Choroid plexus epithelial cell (primary cell): ENCODE data around the gene NT5C2.

Experiments used
- DNase-seq: peaks from one replicate; pipeline ENCODE4 v3.0.0-alpha.2; 2010; ENCODE audit warnings: low read depth
- H3K4me3 ChIP-seq: 2 replicates; pipeline ENCODE4 v1.5.1; 2011; ENCODE audit warnings: low read depth, mild to moderate bottlenecking, control low read depth, low read length, moderate library complexity
- TF ChIP-seq, protein P1 (sequence below): conservative IDR thresholded peaks from 2 replicates; pipeline ENCODE4 v1.5.1; 2011; ENCODE audit warnings: low read depth, mild to moderate bottlenecking, control low read depth, inconsistent platforms, low read length, moderate library complexity

NT5C2 gene

GRCh38 chr10:103044942-103045489 lies 148.1 kb downstream of the NT5C2 start:
- H3K4me3 ChIP-seq, result no peak overlapping the region
- DNase-seq, result peak; percentile 60
- TF ChIP-seq, protein P1, sequence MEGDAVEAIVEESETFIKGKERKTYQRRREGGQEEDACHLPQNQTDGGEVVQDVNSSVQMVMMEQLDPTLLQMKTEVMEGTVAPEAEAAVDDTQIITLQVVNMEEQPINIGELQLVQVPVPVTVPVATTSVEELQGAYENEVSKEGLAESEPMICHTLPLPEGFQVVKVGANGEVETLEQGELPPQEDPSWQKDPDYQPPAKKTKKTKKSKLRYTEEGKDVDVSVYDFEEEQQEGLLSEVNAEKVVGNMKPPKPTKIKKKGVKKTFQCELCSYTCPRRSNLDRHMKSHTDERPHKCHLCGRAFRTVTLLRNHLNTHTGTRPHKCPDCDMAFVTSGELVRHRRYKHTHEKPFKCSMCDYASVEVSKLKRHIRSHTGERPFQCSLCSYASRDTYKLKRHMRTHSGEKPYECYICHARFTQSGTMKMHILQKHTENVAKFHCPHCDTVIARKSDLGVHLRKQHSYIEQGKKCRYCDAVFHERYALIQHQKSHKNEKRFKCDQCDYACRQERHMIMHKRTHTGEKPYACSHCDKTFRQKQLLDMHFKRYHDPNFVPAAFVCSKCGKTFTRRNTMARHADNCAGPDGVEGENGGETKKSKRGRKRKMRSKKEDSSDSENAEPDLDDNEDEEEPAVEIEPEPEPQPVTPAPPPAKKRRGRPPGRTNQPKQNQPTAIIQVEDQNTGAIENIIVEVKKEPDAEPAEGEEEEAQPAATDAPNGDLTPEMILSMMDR, result no peak

DNA sequence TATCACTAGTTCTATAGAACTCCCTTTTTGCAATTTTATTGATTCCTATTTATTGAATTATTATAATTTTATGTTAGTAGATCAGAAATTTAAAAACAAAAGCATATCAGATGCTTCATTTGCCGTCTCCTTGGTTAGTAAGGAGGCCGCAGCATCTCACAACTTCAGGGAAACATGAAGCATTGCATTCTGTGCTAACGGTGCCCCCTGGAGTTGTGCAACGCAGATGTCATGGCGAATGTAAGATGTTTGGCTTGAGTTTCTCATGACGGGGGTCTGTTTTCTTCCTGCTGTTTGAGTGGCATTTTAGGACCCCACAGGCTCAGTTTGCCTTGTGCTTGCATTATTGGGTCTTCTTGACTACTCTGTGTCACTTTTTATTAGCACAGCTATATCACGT lies 150.2 kb downstream of the NT5C2 start:
- H3K4me3 ChIP-seq, result no peak overlapping the region
- no peak for DNase-seq
- TF ChIP-seq, protein P1, result no peak

DNA sequence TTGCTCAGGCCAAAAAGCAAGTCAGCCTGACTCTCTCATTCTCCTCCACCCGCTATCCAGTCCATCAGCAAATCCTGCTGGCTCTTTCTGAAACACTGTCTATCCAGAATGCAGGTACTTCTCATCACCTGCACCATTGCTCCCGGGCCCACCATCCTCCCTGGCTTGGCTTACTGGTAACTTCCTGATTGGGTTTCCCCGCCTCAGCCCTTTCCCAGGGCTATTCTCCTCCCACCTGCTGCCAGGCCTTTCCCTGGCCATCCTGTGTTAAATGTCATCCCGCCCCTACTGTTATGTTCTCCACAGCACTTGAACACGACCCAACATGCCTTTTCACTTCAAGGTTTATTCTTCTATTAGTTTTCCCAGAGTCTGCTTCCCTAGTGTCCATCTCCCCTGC lies 150.9 kb downstream of the NT5C2 start:
- no peak for DNase-seq
- TF ChIP-seq, protein P1, result no peak
- no peak overlapping the region for H3K4me3 ChIP-seq

DNA sequence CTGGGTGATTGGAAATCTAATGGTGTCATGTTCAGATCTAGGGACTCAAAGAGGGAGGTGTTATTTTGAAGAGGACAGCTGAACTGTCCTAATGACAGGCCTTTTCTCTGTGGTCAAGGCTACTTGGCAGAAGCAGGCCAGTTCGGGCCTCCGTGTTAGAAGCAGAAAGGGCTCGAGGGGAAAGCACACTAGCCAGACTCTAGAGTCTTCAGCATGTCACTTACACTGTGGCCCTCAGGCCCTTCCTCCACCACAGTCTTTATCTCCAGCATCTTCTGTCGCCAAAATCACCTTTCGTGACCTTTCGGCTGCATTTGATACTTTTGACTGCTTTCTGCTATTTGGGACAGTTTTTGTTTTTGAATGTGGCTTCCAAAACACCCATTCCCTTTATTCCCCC lies 151.7 kb downstream of the NT5C2 start:
- no peak for DNase-seq
- TF ChIP-seq, protein P1, result no peak
- no peak overlapping the region for H3K4me3 ChIP-seq

DNA sequence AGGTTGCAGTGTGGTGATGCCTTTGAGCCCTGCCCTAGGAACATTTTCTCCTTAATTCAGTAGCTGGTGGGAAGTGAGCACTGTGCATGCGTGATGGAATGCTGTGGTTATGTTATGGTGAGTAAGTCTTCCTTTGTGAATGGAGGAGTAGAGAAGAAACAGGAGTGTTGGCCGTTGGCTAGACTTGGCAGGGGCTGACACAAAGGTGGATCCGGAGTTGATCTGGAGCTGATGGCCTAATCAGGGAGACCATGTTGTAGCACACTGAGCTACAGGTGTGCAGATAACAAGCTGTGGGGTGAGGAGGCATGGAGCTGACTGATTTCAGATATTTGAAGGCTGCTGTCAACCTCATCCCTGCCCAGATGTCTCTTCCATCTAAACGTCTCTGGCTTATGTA lies 152.7 kb downstream of the NT5C2 start:
- TF ChIP-seq, protein P1, result no peak
- DNase-seq, result peak; percentile 49
- H3K4me3 ChIP-seq, result no peak overlapping the region

DNA sequence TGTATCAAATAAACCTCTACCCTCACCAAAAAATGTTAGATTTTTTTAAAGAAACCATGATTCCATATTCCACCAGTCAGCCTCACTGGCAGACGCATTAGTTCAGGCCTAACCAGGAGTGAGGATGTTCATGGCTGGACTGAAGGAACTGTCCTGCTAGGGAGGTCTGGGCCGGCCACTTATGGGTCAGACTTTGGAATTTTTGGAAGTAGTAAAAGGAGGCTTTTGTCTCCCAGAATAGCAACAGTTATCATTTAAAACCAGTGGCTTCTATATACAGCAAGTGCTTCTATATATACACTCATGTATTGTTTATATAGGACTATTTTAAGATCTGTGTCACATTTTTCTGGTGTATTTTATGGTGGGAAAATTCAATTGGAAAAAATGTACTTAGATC lies 154.5 kb downstream of the NT5C2 start:
- DNase-seq, result no peak
- H3K4me3 ChIP-seq, result no peak overlapping the region
- TF ChIP-seq, protein P1, result no peak
